BLaER1 treated with 17β-estradiol and CSF1 and Interleukin-3, amounts not matched to agents 10 nM and 100 nM (cell line): Measurements from ENCODE around the gene CYTH3.

Experiments
- H3K27ac ChIP-seq, 11 experiments: shearing (Covaris generic); formaldehyde crosslinking; 2 replicates each; pipeline ENCODE4 v1.8.1; 2022
- H3K27me3 ChIP-seq, 11 experiments: shearing (Covaris generic); formaldehyde crosslinking; 2 replicates each; pipeline ENCODE4 v1.8.1; 2022
- H3K36me3 ChIP-seq, 11 experiments: shearing (Covaris generic); formaldehyde crosslinking; 2 replicates each; pipeline ENCODE4 v1.8.1; 2022
- H3K4me1 ChIP-seq, 10 experiments: shearing (Covaris generic); formaldehyde crosslinking; 2 replicates each; pipeline ENCODE4 v1.8.1; 2022
- H3K4me2 ChIP-seq, 11 experiments: shearing (Covaris generic); formaldehyde crosslinking; 2 replicates each; pipeline ENCODE4 v1.8.1; 2022
- H3K4me3 ChIP-seq, 10 experiments: shearing (Covaris generic); formaldehyde crosslinking; 2 replicates each; pipeline ENCODE4 v1.8.1; 2022
- H3K9ac ChIP-seq, 11 experiments: shearing (Covaris generic); formaldehyde crosslinking; 2 replicates each; pipeline ENCODE4 v1.8.1; 2022
- H3K9me3 ChIP-seq, 11 experiments: shearing (Covaris generic); formaldehyde crosslinking; replicated peaks in 1 of 11; 2 replicates each; pipeline ENCODE4 v1.8.1; 2022
- H4K20me1 ChIP-seq, 11 experiments: shearing (Covaris generic); formaldehyde crosslinking; 2 replicates each; pipeline ENCODE4 v1.8.1; 2022
- Cebpa-rat ChIP-seq, 11 experiments: shearing (Covaris generic); IDR thresholded peaks; 2 replicates each; pipeline ENCODE4 v1.8.1; 2022

The CYTH3 gene

DNA sequence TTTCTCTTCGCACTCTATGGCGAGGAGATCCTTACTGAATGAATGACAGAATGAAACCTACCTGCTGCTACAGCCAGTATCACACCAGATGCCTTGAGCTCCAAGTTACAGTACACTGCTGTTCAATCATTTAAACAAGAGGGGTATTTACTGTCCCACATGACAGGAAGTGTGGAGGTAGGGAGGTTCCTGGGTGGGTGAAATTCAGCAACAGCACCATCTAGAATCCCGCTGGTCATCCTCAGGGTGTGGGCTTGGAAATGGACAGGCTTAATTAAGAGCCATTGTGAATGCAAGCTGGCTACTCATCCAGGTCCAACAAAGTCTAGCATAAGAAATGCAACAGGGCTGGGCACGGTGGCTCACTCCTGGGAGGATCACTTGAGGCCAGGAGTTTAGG is 14.7 kb downstream of the CYTH3 start:
- H3K27me3 ChIP-seq: no peaks in the 10 kb centered on the region
- H3K4me2 ChIP-seq: peak overlapping the region; percentile 74 to 90 (median 83)
- peaks cover 0 to 76% (median 20%) of the 10 kb centered on the region in 11 experiments; a peak in 13 of 22 replicates for H4K20me1 ChIP-seq
- H3K4me3 ChIP-seq: no peak overlapping the region
- no peaks in the 10 kb centered on the region for H3K36me3 ChIP-seq
- H3K9me3 ChIP-seq: no peaks in the 10 kb centered on the region
- TF ChIP-seq Cebpa-rat (IDR thresholded peaks at IDR 0.05): no peak
- H3K4me1 ChIP-seq: peaks cover 47 to 90% (median 78%) of the 10 kb centered on the region in 10 experiments
- peak overlapping the region in 1 of 11 experiments; percentile 29; a peak in 2 of 22 replicates for H3K9ac ChIP-seq
- peak overlapping the region in 10 of 11 experiments; percentile 38 to 75 (median 60); a peak in 19 of 22 replicates for H3K27ac ChIP-seq

DNA sequence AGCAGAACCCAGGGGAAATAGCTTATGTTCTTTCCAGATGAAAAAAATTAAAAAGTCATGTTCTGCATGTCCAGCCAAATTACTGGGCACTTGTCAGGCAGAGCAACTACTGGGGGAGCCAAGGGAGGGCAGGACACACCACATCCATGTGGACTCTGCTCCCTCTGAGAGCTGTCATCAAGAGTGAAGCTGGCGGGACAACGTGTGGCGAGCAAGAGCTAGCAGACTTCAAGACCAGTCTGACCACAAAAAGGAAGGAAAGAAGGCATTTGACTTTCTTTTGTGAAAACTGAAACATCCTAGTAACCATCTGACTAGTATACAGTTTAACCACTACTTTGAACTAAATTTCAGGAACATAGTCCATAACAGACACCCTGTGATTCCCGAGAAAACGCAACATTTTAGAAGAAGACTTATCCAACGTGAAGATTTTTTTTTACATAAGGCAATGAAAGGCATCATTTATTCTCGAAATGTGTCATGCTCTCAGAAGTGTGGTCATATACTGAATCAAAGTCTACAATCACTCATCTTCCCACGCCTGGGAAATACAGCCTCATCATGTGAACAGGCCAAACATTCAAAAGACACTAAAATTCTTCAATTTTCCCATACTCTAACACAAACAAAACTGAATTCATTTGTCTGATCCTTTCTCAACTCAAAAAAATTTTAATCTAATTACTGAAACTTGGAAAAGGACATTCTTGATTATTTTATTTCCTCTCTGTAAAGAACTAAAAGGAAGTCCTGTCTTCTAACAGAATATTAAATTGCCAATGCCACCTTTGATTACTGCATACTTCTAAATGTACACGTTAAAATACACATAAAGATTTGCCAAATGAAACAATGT is 15.5 kb downstream of the CYTH3 start:
- H3K9ac ChIP-seq: peak overlapping the region in 9 of 11 experiments; percentile 2 to 45 (median 34); a peak in 13 of 22 replicates
- H3K27ac ChIP-seq: peak overlapping the region in 10 of 11 experiments; percentile 3 to 75 (median 60); a peak in 19 of 22 replicates
- H4K20me1 ChIP-seq: peaks cover 0 to 81% (median 20%) of the 10 kb centered on the region in 11 experiments; a peak in 13 of 22 replicates
- peak overlapping the region in 3 of 10 experiments; percentile 2 to 21 (median 13); a peak in 3 of 20 replicates for H3K4me3 ChIP-seq
- peaks cover 55 to 90% (median 78%) of the 10 kb centered on the region in 10 experiments for H3K4me1 ChIP-seq
- no peaks in the 10 kb centered on the region for H3K9me3 ChIP-seq
- H3K27me3 ChIP-seq: no peaks in the 10 kb centered on the region
- no peaks in the 10 kb centered on the region for H3K36me3 ChIP-seq
- no peak for TF ChIP-seq Cebpa-rat (IDR thresholded peaks at IDR 0.05)
- H3K4me2 ChIP-seq: peak overlapping the region; percentile 74 to 90 (median 83)

DNA sequence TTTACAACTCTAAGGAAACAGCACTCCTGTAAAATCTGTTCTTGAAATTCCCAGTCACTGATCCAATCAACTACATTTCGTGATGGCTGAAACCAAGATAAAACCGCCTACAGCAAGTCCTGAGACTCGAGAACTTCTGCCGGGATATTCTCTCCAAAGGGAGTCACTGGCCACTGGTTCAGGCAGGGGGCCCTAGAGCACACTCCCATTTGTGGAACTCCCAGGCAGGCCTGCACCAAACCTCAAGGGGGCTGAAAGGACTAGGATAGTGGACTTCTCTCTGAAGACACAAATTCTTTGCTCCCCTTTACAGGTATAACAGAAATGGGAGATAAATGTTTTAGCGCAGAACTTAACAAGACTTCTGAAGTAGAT is 16.3 kb downstream of the CYTH3 start:
- H3K4me1 ChIP-seq: peaks cover 63 to 92% (median 81%) of the 10 kb centered on the region in 10 experiments
- H3K4me3 ChIP-seq: no peak overlapping the region; a peak in 1 of 20 replicates
- H3K36me3 ChIP-seq: no peaks in the 10 kb centered on the region
- H3K27me3 ChIP-seq: no peaks in the 10 kb centered on the region
- peak overlapping the region; percentile 74 to 90 (median 83) for H3K4me2 ChIP-seq
- peak overlapping the region in 4 of 11 experiments; percentile 43 to 70 (median 64); a peak in 7 of 22 replicates for H3K27ac ChIP-seq
- TF ChIP-seq Cebpa-rat (IDR thresholded peaks at IDR 0.05): no peak
- peaks cover 0 to 81% (median 19%) of the 10 kb centered on the region in 11 experiments; a peak in 14 of 22 replicates for H4K20me1 ChIP-seq
- no peaks in the 10 kb centered on the region for H3K9me3 ChIP-seq
- peak overlapping the region in 6 of 11 experiments; percentile 2 to 45 (median 31); a peak in 10 of 22 replicates for H3K9ac ChIP-seq

DNA sequence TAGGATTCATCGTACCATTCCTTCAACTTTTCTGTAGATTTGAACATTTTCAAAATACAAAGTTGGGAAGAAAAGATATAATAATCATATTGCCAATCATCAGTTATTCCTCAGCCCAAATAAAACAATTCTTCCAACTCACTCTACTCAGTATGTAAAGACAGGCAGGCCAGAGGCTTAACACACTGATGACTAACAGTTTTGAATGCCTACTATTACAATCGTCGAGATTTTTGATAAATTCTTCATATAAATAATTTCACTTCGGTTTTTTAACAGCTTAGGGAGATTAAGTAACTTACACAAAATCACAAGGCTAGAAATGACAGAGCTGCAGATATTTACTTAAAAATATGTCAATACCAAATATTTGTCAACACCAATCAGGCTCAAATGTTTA is 17.6 kb downstream of the CYTH3 start:
- H3K4me3 ChIP-seq: no peak overlapping the region
- H3K36me3 ChIP-seq: no peaks in the 10 kb centered on the region
- peaks cover 0 to 83% (median 24%) of the 10 kb centered on the region in 11 experiments; a peak in 13 of 22 replicates for H4K20me1 ChIP-seq
- H3K9me3 ChIP-seq: no peaks in the 10 kb centered on the region
- no peaks in the 10 kb centered on the region for H3K27me3 ChIP-seq
- no peak overlapping the region for H3K27ac ChIP-seq
- TF ChIP-seq Cebpa-rat (IDR thresholded peaks at IDR 0.05): no peak
- H3K4me1 ChIP-seq: peaks cover 72 to 92% (median 81%) of the 10 kb centered on the region in 10 experiments
- no peak overlapping the region for H3K9ac ChIP-seq
- H3K4me2 ChIP-seq: peak overlapping the region in 1 of 11 experiments; percentile 81; a peak in 3 of 22 replicates

DNA sequence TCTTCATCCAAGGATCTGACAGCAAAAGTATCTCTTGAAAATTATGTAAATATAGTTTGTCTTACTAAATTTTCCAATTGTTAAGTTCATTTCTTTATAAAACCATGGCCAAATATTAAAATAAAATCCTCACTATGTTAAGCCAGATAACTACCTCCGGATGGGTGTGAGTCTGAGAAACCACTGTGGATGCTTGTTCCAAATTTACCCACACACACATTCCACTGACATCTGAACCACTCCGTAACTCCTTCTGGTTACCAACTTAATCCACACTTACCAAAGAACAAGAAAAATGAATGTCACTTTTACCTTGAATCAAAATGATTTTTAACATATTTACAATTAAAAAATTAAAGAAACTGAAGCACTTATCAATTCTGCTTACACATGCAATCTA is 19.7 kb downstream of the CYTH3 start:
- peaks cover 0 to 91% (median 25%) of the 10 kb centered on the region in 11 experiments; a peak in 13 of 22 replicates for H4K20me1 ChIP-seq
- H3K9me3 ChIP-seq: no peaks in the 10 kb centered on the region
- no peaks in the 10 kb centered on the region for H3K27me3 ChIP-seq
- H3K4me2 ChIP-seq: peak overlapping the region in 10 of 11 experiments; percentile 51 to 84 (median 67); a peak in 21 of 22 replicates
- TF ChIP-seq Cebpa-rat (IDR thresholded peaks at IDR 0.05): no peak
- H3K27ac ChIP-seq: no peak overlapping the region
- H3K4me1 ChIP-seq: peaks cover 74 to 95% (median 80%) of the 10 kb centered on the region in 10 experiments
- no peak overlapping the region for H3K9ac ChIP-seq
- no peak overlapping the region for H3K4me3 ChIP-seq
- no peaks in the 10 kb centered on the region for H3K36me3 ChIP-seq

DNA sequence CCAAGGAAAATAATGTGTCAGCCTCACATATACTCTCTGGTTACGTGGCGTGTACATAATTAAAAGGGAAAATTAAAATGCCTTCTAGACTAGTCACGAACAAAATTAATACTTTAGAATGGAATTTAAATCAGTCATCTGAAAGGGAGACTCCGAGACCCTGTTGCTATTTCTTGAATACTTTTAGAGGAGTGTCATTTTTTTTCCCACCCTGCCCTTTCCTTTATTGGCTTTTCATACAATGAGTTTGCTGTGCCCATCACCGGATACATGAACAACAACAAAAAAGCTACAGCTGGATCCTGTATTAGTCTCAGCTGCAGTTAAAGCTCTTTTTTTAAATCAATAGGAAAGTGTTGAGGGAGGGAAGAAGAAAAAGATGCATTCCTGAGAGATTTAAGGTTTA is 20.1 kb downstream of the CYTH3 start:
- Histone ChIP-seq H3K27ac (no peak overlapping the region), H3K4me2 (peak overlapping the region in 10 of 11 experiments; percentile 51 to 84 (median 67); a peak in 21 of 22 replicates), H3K27me3 (no peaks in the 10 kb centered on the region), H4K20me1 (peaks cover 0 to 91% (median 23%) of the 10 kb centered on the region in 11 experiments; a peak in 13 of 22 replicates), H3K36me3 (no peaks in the 10 kb centered on the region), H3K4me1 (peaks cover 70 to 95% (median 78%) of the 10 kb centered on the region in 10 experiments), H3K4me3 (no peak overlapping the region), H3K9me3 (no peaks in the 10 kb centered on the region), H3K9ac (no peak overlapping the region)
- TF ChIP-seq Cebpa-rat (IDR thresholded peaks at IDR 0.05): no peak

DNA sequence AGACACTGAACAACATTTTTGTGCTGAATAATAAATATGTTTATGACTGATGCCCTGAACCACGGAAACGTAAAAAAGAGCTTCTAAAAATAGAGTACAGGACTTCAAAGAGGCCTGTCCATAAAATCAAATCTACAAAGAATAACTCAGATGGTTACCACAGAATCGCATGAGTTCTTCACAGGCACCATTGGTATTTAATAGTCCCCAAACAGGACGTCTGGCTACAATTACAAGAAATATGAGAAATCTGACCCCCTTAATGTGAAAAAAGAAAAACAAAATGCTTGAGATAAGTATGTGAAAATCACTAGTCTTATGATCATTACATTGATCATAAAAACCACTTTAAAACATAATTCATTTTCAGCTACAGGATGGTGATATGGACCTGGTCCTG is 20.8 kb downstream of the CYTH3 start:
- no peaks in the 10 kb centered on the region for H3K27me3 ChIP-seq
- no peaks in the 10 kb centered on the region for H3K9me3 ChIP-seq
- H3K4me2 ChIP-seq: peak overlapping the region; percentile 47 to 84 (median 67); a peak in 21 of 22 replicates
- peaks cover 0 to 90% (median 22%) of the 10 kb centered on the region in 11 experiments; a peak in 13 of 22 replicates for H4K20me1 ChIP-seq
- H3K4me1 ChIP-seq: peaks cover 64 to 89% (median 72%) of the 10 kb centered on the region in 10 experiments
- H3K4me3 ChIP-seq: no peak overlapping the region
- no peak for TF ChIP-seq Cebpa-rat (IDR thresholded peaks at IDR 0.05)
- H3K9ac ChIP-seq: no peak overlapping the region
- H3K27ac ChIP-seq: no peak overlapping the region
- H3K36me3 ChIP-seq: no peaks in the 10 kb centered on the region

DNA sequence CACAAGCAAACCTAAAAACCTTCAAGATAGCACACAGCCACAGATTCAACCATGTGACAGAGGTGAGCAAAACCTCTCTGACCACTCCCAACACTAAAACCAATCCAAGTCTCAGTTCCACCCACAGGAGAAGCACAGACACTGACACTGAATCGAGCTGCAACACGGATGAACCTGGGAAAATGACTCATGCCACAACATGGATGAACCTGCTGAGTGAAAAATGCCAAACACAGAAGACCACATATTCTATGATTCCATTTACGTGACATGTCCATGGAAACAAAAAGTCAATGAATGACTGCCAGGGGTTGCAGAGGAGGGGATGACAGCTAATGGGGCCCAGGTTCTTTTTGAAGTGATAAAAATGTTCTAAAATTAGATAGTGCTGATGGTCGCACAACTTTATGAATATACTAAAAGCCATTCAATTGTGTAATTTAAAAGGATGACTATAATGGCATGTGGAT is 22.0 kb downstream of the CYTH3 start:
- Histone ChIP-seq H3K27ac (no peak overlapping the region), H3K36me3 (no peaks in the 10 kb centered on the region), H3K4me3 (no peak overlapping the region), H4K20me1 (peaks cover 0 to 78% (median 10%) of the 10 kb centered on the region in 11 experiments; a peak in 8 of 22 replicates), H3K4me1 (peaks cover 51 to 76% (median 62%) of the 10 kb centered on the region in 10 experiments), H3K9me3 (no peaks in the 10 kb centered on the region), H3K27me3 (no peaks in the 10 kb centered on the region), H3K4me2 (peak overlapping the region; percentile 51 to 84 (median 71)), H3K9ac (no peak overlapping the region)
- no peak for TF ChIP-seq Cebpa-rat (IDR thresholded peaks at IDR 0.05)

DNA sequence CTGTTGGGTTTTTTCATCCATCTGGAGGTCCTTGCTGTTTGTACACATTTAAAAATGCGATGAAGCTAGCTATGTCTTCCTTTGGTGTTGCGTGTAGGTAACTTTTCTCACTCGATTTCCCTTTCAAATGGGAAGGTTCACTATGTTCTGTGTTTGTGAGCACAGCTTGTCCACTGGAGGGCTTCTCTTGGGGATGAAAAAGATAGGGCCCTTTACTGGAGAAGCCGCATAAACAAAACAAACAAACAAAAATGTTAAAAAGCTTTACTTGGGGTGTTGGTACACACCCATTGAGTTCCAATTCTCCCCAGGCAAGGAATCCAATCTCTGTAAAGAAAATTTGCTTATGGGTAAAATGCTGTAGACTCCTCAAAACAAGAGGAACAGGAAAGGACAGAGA is 23.4 kb downstream of the CYTH3 start:
- peaks cover 45 to 76% (median 61%) of the 10 kb centered on the region in 10 experiments for H3K4me1 ChIP-seq
- H3K27ac ChIP-seq: peak overlapping the region in 7 of 11 experiments; percentile 3 to 61 (median 46); a peak in 10 of 22 replicates

More for the DNA sequence above, 23.4 kb downstream of the CYTH3 start:
- Histone ChIP-seq H3K27me3 (no peaks in the 10 kb centered on the region), H3K9ac (peak overlapping the region in 1 of 11 experiments; percentile 34; a peak in 3 of 22 replicates), H3K9me3 (no peaks in the 10 kb centered on the region), H3K36me3 (no peaks in the 10 kb centered on the region), H4K20me1 (peaks cover 0 to 64% (median 4%) of the 10 kb centered on the region in 11 experiments; a peak in 7 of 22 replicates), H3K4me2 (peak overlapping the region in 9 of 11 experiments; percentile 17 to 84 (median 71); a peak in 15 of 22 replicates), H3K4me3 (no peak overlapping the region)
- TF ChIP-seq Cebpa-rat (IDR thresholded peaks at IDR 0.05): no peak
